Muscle layer of duodenum (tissue), 2 donors: ENCODE data around the gene ITGA6.

Experiments used
- H3K27ac ChIP-seq: one replicate; pipeline ENCODE4 v1.7.0; 2013; ENCODE audit warnings: mild to moderate bottlenecking, low read length
- H3K27me3 ChIP-seq: one replicate; pipeline ENCODE4 v1.7.0; 2013; ENCODE audit warnings: low read depth, mild to moderate bottlenecking, control low read depth, low read length
- H3K36me3 ChIP-seq, 2 donors: one replicate each; pipeline ENCODE4 v1.7.0; 2013; ENCODE audit warnings: low read length in 2 of 2, control low read depth in 1 of 2, mild to moderate bottlenecking in 1 of 2; ENCODE audit not compliant: insufficient read depth in 2 of 2, control insufficient read depth in 1 of 2
- H3K4me1 ChIP-seq, 2 donors: one replicate each; pipeline ENCODE4 v1.7.0; 2013; ENCODE audit warnings: low read length in 2 of 2, mild to moderate bottlenecking in 2 of 2, control low read depth in 1 of 2, moderate library complexity in 1 of 2; ENCODE audit not compliant: insufficient read depth in 2 of 2, control insufficient read depth in 1 of 2
- H3K4me3 ChIP-seq, 2 donors: one replicate each; pipeline ENCODE4 v1.7.0; 2013; ENCODE audit warnings: low read length in 2 of 2, low read depth in 1 of 2, mild to moderate bottlenecking in 1 of 2
- H3K9me3 ChIP-seq, 2 donors: one replicate each; pipeline ENCODE4 v1.7.0; 2013; ENCODE audit warnings: low read length in 2 of 2, control low read depth in 1 of 2, mild to moderate bottlenecking in 1 of 2; ENCODE audit not compliant: control insufficient read depth in 1 of 2
- donor health status: healthy.

The ITGA6 gene

DNA sequence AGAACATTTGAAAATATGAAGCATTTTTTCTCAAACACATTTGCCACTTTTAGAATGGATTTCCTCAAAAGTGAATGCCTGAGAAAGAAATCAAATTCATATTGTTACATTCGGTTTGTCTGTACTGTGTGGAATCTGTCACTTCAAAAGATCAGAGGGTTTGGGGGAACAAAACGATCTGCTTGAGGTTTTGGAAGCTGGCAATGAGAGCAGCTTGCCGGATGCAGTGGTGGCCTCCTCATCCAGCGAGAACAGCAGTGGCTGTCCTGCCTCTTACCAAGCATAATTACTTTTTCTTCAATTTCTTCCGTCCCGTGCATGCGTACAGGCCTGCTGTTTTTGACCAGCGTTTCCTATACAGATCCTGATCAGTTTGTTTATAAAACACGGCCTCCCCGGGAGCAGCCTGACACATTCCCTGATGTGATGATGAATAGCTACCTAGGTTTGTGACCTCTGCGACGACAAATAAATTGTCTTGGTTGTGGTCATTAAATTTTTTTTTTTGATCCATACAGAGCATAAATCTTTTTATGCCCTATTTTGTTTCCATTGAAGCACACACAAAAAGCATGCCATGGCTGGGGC is 45.2 kb downstream of the ITGA6 start:
- Histone ChIP-seq H3K9me3 (no peaks in the 10 kb centered on the region), H3K27me3 (no peaks in the 10 kb centered on the region), H3K4me3 (no peak overlapping the region), H3K4me1 (no peaks in the 10 kb centered on the region), H3K27ac (no peak overlapping the region), H3K36me3 (peaks cover 0 to 8% of the 10 kb centered on the region in 2 donors)

DNA sequence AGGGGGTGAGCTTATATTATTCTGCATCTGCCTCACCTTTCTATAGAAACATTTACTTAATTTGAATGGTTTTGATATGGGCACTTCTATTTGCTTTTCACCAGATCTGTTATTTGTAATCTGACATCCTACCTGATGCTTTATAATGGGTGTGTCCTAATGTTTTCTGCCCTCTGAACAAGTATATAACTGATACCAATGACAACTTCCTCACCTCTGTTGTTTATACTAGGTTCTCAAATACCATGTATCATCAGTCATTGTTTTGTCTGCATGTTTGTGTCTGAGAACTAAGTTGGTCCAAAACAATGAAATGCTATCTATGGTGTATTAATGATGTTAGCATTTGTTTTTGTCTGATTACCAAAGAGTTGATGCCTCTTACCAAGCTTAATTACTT is 45.8 kb downstream of the ITGA6 start:
- H3K27me3 ChIP-seq: no peaks in the 10 kb centered on the region
- H3K9me3 ChIP-seq: no peaks in the 10 kb centered on the region
- H3K4me3 ChIP-seq: no peak overlapping the region
- no peaks in the 10 kb centered on the region for H3K4me1 ChIP-seq
- H3K36me3 ChIP-seq: peaks cover 0 to 8% of the 10 kb centered on the region in 2 donors
- H3K27ac ChIP-seq: no peak overlapping the region

DNA sequence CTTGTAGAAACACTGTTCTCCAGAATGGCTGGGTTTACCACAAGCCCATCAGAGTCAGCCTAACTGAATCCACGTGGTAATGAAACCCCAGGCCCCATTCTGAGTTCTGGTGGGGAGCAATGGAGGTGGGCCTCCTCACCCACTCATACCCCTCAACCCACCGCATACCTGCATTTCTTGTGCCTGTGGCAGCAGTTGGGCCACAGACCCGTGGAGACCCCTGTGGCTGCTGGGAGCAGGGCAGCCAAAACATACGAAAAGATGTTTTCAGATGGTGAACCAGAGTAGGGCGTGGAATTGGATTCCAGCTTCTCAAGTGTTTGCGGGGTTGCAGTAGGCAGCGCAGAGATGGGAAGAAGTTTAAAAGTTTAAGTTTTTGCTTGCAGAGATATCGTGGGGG is 51.0 kb downstream of the ITGA6 start:
- Histone ChIP-seq H3K4me1 (no peaks in the 10 kb centered on the region), H3K27me3 (no peaks in the 10 kb centered on the region), H3K27ac (no peak overlapping the region)

DNA sequence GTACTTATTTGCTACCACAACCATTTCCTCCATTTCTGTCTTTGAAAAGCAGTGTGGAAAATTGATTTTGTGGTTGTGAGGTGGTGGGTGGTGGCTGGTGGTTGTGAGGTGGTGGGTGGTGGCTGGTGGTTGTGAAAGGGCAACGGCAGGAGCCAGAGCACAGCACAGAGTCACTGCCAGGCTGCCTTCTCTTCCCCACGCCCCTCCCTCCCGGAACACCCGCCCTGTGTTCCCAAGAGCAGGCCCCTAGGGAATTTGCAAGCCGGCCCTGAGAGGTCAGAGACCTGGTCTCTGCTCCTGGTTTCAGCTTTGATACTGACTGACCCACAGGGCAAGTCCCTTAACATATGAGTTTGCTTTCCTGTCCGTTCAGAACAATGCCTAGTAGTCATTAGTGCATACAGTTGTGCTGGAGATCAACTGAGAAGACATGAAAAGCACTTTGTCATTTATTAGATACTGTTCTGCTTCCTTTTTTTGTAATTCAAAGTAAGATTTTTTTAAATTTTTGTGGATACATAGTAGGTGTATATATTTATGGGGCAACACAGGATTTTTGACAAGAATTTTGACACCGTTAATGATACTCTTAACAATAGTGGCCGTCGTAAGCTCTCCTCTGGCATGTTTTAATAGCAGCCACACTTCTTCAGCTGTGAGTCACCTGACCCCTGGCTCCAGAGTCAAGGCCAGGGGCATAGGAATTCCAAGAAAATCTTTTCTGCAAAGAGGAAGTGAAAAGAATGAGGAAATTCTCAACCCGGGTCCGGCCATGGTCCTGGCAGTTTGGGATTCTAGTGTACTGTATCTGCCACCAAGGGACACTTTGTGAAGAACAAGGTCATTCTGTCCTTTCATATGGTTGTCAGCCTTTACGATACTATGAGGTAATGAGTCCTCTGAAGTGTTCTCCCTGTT is 53.2 kb downstream of the ITGA6 start:
- no peak overlapping the region for H3K27ac ChIP-seq

More for the DNA sequence above, 51.0 kb downstream of the ITGA6 start:
- Histone ChIP-seq H3K36me3 (peaks cover 0 to 7% of the 10 kb centered on the region in 2 donors), H3K4me3 (no peak overlapping the region), H3K9me3 (no peaks in the 10 kb centered on the region)

DNA sequence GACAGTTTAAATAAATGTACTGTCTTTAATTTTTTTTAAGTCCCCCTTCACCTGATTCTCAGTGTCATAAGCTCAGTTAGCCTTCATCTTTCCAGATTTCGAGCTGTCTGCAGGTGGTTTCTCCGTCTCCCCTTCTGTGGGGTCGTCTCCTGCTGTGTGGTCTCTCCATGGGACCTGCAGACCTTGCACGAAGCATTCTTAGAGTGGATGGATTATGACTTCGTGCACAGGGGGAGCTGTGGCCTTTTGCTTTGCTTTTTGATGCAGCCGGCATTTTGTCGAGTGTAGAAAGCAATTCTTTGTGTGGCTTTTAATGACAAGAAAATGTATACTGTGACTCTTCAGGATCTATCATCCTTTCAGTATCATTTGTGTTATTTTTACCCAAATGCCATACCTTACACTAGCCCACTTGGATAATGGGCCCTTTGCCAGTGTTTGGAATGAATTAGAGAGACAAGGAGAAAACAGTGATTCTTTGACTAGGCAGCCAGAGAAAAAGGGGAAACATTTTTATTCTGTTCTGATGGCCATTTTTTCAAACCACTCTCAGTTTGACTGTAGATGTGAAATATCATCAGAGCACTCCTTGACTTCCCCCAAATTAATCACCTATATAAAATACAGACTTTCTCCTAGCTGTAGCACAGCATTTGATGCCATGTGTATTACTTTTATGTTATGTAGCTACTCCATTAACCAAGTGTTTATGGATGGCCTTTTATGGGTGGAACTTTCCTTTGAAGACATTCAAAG is 54.3 kb downstream of the ITGA6 start:
- peaks cover 0 to 12% of the 10 kb centered on the region in 2 donors for H3K36me3 ChIP-seq
- H3K4me1 ChIP-seq: no peaks in the 10 kb centered on the region
- H3K27ac ChIP-seq: no peak overlapping the region
- H3K4me3 ChIP-seq: no peak overlapping the region
- H3K9me3 ChIP-seq: no peaks in the 10 kb centered on the region
- H3K27me3 ChIP-seq: no peaks in the 10 kb centered on the region

More for the DNA sequence above, 53.2 kb downstream of the ITGA6 start:
- Histone ChIP-seq H3K36me3 (peaks cover 0 to 12% of the 10 kb centered on the region in 2 donors), H3K4me3 (no peak overlapping the region), H3K4me1 (no peaks in the 10 kb centered on the region), H3K27me3 (no peaks in the 10 kb centered on the region), H3K9me3 (no peaks in the 10 kb centered on the region)

DNA sequence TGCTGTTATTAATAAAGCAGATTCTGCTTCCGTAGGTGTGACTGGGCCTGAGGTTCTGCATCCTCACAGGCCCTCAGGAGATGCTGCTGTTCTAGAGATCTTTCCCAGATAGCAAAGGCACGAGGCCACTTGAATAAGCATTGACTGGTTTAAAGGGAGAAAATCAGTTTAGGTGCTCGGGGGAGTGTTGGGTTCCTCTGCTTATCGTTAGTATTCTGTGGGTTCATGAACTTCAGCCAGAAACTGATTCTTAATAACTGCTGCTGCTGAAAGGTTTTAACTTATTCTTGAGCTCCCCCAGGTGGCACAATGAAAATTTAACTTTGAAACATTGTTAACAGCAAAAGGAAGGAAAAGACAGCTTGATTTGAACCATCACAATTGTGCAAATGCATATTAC is 56.9 kb downstream of the ITGA6 start:
- no peak overlapping the region for H3K4me3 ChIP-seq
- peaks cover 0 to 22% of the 10 kb centered on the region in 2 donors for H3K36me3 ChIP-seq
- no peak overlapping the region for H3K27ac ChIP-seq
- H3K4me1 ChIP-seq: no peaks in the 10 kb centered on the region
- no peaks in the 10 kb centered on the region for H3K9me3 ChIP-seq
- H3K27me3 ChIP-seq: no peaks in the 10 kb centered on the region

DNA sequence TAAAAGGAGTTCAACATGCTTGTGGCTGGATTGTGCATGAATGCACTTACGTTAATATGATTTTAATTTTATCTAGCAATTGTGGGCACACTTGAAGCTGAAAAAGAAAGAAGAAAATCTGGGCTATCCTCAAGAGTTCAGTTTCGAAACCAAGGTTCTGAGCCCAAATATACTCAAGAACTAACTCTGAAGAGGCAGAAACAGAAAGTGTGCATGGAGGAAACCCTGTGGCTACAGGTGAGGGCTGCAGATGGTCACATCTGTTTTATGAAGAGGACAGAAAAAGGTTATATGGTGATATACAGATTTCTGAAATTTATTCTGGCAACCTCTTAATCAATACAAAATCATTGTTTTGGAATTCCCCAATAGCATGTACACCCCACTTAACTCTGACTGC is 57.3 kb downstream of the ITGA6 start:
- Histone ChIP-seq H3K27me3 (no peaks in the 10 kb centered on the region), H3K9me3 (no peaks in the 10 kb centered on the region), H3K36me3 (peaks cover 0 to 19% of the 10 kb centered on the region in 2 donors), H3K27ac (no peak overlapping the region), H3K4me1 (no peaks in the 10 kb centered on the region), H3K4me3 (no peak overlapping the region)

DNA sequence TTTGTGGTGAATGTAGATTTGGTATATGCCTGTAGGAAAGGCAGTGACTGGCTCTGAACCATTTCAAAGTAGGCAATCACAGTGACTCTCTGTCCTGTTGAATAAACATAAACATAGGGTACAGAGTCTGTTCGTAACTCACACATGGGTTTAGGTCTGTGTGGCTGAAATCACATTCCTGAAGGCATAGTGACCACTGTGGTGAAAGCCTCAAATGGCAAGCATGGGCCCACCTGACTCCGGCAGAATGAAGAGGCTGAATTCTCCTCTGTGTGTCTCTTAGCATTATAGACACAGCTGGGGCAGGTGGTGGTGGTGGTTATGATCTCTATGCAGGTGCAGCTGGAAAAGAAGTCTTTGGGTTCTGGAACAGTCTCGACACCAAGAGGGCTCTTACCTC is 61.2 kb downstream of the ITGA6 start:
- H3K4me3 ChIP-seq: no peak overlapping the region
- peaks cover 0 to 25% of the 10 kb centered on the region in 2 donors for H3K36me3 ChIP-seq

DNA sequence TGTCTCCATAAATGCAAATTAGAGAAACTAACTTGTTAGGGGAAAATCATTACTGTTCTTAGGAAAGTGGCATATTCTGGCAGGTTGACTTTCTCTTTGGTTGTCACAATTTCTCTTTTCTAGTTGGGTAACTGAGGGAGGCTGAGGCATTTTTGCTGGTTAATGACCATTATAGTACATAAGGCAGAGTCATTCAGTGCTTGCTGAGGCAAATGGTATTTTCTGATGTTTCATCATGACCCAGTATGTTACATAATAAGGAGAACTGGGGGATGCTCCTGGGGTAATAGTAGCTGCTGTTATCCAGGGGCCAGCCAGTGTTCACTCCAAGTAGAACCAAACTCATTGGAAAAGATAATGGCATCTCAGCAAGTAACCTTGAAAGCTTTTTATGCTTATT is 62.3 kb downstream of the ITGA6 start:
- Histone ChIP-seq H3K4me1 (no peaks in the 10 kb centered on the region), H3K9me3 (no peaks in the 10 kb centered on the region), H3K27ac (no peak overlapping the region), H3K4me3 (no peak overlapping the region), H3K36me3 (peaks cover 0 to 25% of the 10 kb centered on the region in 2 donors), H3K27me3 (no peaks in the 10 kb centered on the region)

More for the DNA sequence above, 61.2 kb downstream of the ITGA6 start:
- Histone ChIP-seq H3K9me3 (no peaks in the 10 kb centered on the region), H3K27ac (no peak overlapping the region), H3K4me1 (no peaks in the 10 kb centered on the region), H3K27me3 (no peaks in the 10 kb centered on the region)

DNA sequence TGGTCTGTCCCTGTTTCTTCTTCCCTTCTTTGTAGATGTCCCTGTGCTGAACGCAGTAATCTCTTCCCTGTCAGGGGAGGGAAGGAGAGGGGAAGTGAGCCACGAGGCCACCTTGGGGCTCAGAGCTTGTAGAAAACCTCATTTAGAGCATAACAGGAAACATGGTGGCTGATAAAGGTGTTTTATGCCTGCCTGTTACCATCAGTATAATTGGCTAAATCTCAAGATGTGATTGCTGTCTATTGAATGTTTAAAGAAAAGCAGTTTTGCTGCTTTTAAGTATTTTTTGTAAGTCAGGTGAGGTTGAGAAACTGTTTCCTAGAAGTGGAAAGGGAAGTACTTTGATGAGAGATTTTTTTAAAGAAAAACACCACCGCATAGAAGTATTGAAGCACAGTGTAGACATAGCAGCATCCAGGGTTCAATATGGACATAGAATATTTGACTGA is 68.8 kb downstream of the ITGA6 start:
- Histone ChIP-seq H3K4me1 (no peaks in the 10 kb centered on the region), H3K4me3 (no peak overlapping the region), H3K36me3 (peaks cover 4 to 25% of the 10 kb centered on the region in 2 donors), H3K27ac (no peak overlapping the region), H3K9me3 (no peaks in the 10 kb centered on the region), H3K27me3 (no peaks in the 10 kb centered on the region)

DNA sequence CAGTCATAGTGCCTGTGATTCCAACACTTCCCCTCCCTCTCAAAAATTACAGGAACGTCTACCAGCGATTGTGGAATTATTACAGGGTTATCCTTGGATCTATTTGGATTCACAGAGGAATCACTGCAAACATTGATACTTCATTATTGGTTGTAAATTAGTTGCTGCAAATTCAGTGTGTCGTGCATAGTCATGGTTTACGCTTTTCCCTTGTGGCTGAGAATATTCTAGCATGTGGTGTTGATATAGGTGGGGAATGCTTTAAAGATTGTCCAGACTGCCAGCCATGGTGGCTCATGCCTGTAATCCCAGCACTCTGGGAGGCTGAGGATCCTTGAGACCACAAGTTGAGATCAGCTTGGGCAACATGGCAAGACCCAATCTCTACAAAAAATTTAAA is 79.8 kb downstream of the ITGA6 start:
- Histone ChIP-seq H3K4me1 (no peaks in the 10 kb centered on the region), H3K36me3 (peaks cover 0 to 10% of the 10 kb centered on the region in 2 donors), H3K4me3 (no peak overlapping the region), H3K27ac (no peak overlapping the region), H3K9me3 (peaks cover 0 to 12% of the 10 kb centered on the region in 2 donors), H3K27me3 (no peaks in the 10 kb centered on the region)
